GM12875 (cell line): Measurements from ENCODE around the gene LNX2.
"Not testable (repeated sequence)": the region's sequence is repeated elsewhere in the genome, so short reads cannot be mapped to it uniquely, and the experiment has no call there.

ENCODE experiments used
- H3K4me3 ChIP-seq: one replicate; pipeline ENCODE4 v1.5.1; 2011; ENCODE audit warnings: low read depth, low read length, control low read depth
- TF ChIP-seq, protein P1 (sequence below): IDR thresholded peaks from 2 replicates; pipeline ENCODE4 v1.5.1; 2011; ENCODE audit warnings: low read depth, mild to moderate bottlenecking, control low read depth, inconsistent platforms, low read length, moderate library complexity, borderline replicate concordance; ENCODE audit not compliant: insufficient read depth

Gene LNX2

DNA sequence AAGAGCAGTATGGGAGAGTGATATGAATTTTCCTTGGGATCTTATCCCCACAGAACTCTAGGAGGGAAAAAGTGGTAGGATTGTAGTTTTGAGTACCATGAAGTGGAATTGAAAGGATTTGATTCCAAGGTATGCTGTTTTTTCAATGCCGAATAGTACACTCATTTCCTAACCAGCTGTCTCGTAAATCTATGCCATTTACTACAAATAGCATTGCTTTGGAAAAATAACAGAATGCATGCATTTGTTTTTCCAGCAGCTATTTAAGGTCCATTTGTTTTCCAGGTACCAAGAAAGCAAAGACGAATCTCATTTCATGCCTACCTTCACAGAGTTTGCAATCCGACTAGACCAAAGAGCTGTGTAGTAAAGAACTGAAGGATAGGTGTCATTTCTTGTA, 11.9 kb upstream of the LNX2 start:
- H3K4me3 ChIP-seq, result no peak overlapping the region
- TF ChIP-seq, protein P1, sequence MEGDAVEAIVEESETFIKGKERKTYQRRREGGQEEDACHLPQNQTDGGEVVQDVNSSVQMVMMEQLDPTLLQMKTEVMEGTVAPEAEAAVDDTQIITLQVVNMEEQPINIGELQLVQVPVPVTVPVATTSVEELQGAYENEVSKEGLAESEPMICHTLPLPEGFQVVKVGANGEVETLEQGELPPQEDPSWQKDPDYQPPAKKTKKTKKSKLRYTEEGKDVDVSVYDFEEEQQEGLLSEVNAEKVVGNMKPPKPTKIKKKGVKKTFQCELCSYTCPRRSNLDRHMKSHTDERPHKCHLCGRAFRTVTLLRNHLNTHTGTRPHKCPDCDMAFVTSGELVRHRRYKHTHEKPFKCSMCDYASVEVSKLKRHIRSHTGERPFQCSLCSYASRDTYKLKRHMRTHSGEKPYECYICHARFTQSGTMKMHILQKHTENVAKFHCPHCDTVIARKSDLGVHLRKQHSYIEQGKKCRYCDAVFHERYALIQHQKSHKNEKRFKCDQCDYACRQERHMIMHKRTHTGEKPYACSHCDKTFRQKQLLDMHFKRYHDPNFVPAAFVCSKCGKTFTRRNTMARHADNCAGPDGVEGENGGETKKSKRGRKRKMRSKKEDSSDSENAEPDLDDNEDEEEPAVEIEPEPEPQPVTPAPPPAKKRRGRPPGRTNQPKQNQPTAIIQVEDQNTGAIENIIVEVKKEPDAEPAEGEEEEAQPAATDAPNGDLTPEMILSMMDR, result no peak

GRCh38 chr13:27631665-27632064, 11.3 kb upstream of the LNX2 start:
- TF ChIP-seq, protein P1, result no peak
- no peak overlapping the region for H3K4me3 ChIP-seq

DNA sequence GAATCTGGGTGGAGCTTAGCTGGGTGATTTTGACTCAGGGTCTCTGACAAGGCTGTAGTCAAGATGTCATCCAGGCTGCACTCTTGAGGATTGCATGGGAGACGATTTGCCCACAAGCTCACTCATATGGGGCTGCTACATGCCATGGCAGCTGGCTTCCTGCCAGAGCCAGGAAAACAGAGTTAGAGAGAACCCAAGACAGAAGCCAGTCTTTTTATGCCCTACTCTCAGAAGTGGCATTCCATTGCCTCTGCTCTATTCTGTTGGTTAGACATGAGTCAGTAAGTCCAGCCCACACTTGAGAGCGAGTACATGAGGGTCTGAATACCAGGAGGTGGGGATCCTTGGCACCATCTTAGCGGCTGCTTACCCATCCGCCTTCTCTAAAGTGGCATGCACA, 10.8 kb upstream of the LNX2 start:
- TF ChIP-seq, protein P1, result no peak

DNA sequence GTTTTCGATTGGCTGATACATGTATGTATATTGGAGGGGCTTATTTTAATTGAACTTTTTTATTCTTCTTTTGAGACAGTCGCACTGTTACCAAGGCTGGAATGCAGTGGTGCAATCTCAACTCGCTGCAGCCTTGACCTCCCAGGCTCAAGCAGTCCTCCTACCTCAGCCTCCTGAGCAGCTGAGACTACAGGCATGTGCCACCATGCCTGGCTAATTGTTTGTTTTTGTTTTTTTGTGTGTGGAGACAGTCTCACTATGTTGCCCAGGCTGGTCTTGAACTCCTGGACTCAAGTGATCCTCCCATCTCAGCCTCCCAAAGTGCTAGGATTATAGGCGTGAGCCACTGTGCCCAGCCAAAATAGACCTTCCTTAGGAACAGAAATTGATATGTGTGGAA, 8.4 kb upstream of the LNX2 start:
- H3K4me3 ChIP-seq, result not testable (repeated sequence)

More for the DNA sequence above, 10.8 kb upstream of the LNX2 start:
- no peak overlapping the region for H3K4me3 ChIP-seq

DNA sequence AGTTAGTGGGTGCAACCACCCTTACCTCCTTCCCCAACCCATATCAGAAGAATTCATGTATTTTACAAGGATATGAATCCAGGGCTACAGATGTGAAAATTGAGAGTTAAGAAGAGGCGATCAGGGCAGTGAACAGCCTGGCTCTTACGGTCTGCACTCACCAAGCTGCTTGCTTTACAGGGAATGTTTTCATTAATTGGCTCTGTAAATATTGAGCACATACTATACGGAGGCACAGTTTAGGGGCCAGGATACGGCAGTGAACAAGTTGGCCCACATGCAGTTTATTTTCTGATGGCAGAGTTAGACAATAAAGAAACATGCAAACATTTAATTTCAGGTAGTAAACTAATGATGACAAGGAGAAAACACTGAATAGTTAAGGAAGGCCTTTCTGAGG, 7.8 kb upstream of the LNX2 start:
- H3K4me3 ChIP-seq, result no peak overlapping the region

DNA sequence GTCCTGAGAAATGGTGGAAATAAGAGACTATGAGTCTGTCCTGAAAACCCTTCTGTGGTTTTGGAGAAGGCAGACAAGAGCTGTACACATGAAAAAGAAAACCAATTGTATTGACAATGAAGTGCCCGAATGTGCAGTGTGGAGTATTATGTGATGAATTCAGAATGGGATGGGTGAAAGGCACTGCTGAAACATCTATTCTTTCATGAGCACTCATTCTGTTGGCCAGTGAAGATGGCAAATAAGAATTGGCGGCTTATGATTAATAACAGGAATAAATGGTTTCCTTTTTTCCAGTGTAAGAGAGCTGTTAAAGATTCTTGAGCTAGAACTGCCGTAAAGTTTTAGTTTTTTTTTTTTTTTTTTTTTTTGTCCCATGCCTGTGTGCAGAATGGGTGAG, 7.1 kb upstream of the LNX2 start:
- TF ChIP-seq, protein P1, result no peak
- no peak overlapping the region for H3K4me3 ChIP-seq

More for the DNA sequence above, 7.8 kb upstream of the LNX2 start:
- TF ChIP-seq, protein P1, result no peak

GRCh38 chr13:27625839-27626238, 5.5 kb upstream of the LNX2 start:
- TF ChIP-seq, protein P1, result no peak
- no peak overlapping the region for H3K4me3 ChIP-seq

DNA sequence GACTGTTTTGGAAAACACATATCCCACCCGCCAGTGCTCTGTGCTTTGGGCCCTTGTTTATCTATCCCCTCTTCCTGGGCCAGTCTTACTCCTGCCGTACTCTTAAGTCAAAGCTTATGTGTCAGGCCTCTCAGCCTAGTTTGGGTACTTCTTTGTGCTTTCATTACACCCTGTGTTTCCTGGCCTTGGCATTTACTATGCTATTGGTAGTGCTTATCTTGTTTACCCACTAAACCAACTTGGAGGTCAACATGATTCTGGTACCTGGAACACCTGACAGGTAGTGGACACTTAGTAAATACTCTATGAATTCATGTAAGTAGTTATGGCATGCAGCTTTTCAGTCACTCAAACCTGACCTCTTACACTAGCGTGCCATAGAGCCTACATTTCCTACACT, 3.7 kb upstream of the LNX2 start:
- TF ChIP-seq, protein P1, result no peak
- H3K4me3 ChIP-seq, result no peak overlapping the region
